HepG2 (cell line): Measurements from ENCODE around the gene UBXN2A. TPM values are rescaled to one million over a fixed set of nuclear protein-coding genes. Genes with fewer than 3 reads are reported as not detected.

Source experiments
- ATAD3A ChIP-seq: sonication (generic); formaldehyde crosslinking; IDR thresholded peaks from 2 replicates; pipeline ENCODE4 v1.4.0; 2020; ENCODE audit warnings: missing genetic modification reagents
- EEA1 ChIP-seq: sonication (generic); formaldehyde crosslinking; IDR thresholded peaks from 2 replicates; pipeline ENCODE4 v1.5.1; 2020; ENCODE audit warnings: mild to moderate bottlenecking, missing genetic modification reagents, borderline replicate concordance
- ESRRA ChIP-seq: sonication (generic); formaldehyde crosslinking; IDR thresholded peaks from 2 replicates; pipeline ENCODE4 v1.5.1; 2020; ENCODE audit warnings: mild to moderate bottlenecking, low read depth, missing genetic modification reagents
- FLYWCH1 ChIP-seq: sonication (generic); formaldehyde crosslinking; IDR thresholded peaks from 2 replicates; pipeline ENCODE4 v1.8.1; 2023; ENCODE audit warnings: mild to moderate bottlenecking, missing genetic modification reagents
- HNRNPK ChIP-seq: fragments of 200-400 bp; formaldehyde crosslinking; IDR thresholded peaks from 2 replicates; pipeline ENCODE4 v1.6.1; 2018; ENCODE audit warnings: low read length, low read depth, moderate library complexity, mild to moderate bottlenecking; ENCODE audit not compliant: poor library complexity, severe bottlenecking
- NFE2 ChIP-seq: sonication (generic); formaldehyde crosslinking; IDR thresholded peaks from 2 replicates; pipeline ENCODE4 v1.4.0; 2020; ENCODE audit warnings: missing genetic modification reagents
- RAD51 ChIP-seq: fragments of 450-650 bp; IDR thresholded peaks from 2 replicates; pipeline ENCODE4 v1.6.1; 2016; ENCODE audit warnings: borderline replicate concordance
- RBM22 ChIP-seq: fragments of 200-400 bp; formaldehyde crosslinking; optimal IDR thresholded peaks from 2 replicates; pipeline ENCODE3; 2017; ENCODE audit warnings: mild to moderate bottlenecking, low read length, moderate library complexity
- TBX3 ChIP-seq: fragments of 450-650 bp; IDR thresholded peaks from 2 replicates; pipeline ENCODE4 v1.6.1; 2017; ENCODE audit warnings: antibody characterized with exemption, mild to moderate bottlenecking, inconsistent platforms, borderline replicate concordance
- ZKSCAN5 ChIP-seq: sonication (generic); formaldehyde crosslinking; IDR thresholded peaks from 2 replicates; pipeline ENCODE4 v1.5.1; 2020; ENCODE audit warnings: mild to moderate bottlenecking, missing genetic modification reagents
- ZMYM2 ChIP-seq: sonication (generic); formaldehyde crosslinking; IDR thresholded peaks from 2 replicates; pipeline ENCODE4 v1.8.0; 2022; ENCODE audit warnings: mild to moderate bottlenecking, missing genetic modification reagents
- ZNF232 ChIP-seq: sonication (generic); formaldehyde crosslinking; IDR thresholded peaks from 2 replicates; pipeline ENCODE4 v1.4.0; 2020; ENCODE audit warnings: missing genetic modification reagents, borderline replicate concordance
- ZNF556 ChIP-seq: sonication (generic); formaldehyde crosslinking; IDR thresholded peaks from 2 replicates; pipeline ENCODE4 v1.4.0; 2020; ENCODE audit warnings: mild to moderate bottlenecking, missing genetic modification reagents, borderline replicate concordance
- ZNF703 ChIP-seq: sonication (generic); formaldehyde crosslinking; IDR thresholded peaks from 2 replicates; pipeline ENCODE4 v1.5.1; 2020; ENCODE audit warnings: missing genetic modification reagents, mild to moderate bottlenecking, moderate library complexity, borderline replicate concordance
- polyA plus RNA-seq, 8 experiments: library from polyadenylated mRNA; depleted of rRNA in 3 of 8; stranded (reverse) in 7 of 8; unstranded in 1 of 8; fragments of >200 nt; fragmentation: Illumina TruSeq in 4 of 8; extraction: Trizol in 4 of 8; gene quantifications; 2 replicates each; pipeline versions ENCODE4 v1.2.1 to v1.2.3, GENCODE V29; 2011 to 2016; ENCODE audit warnings: low read depth in 4 of 8, missing spikeins in 1 of 8, mixed read lengths in 1 of 8; ENCODE audit not compliant: insufficient read depth in 1 of 8
- total RNA-seq, 5 experiments: library from RNA; depleted of rRNA; stranded (reverse); fragments of >200 nt; fragmentation: Illumina TruSeq; extraction: Trizol; gene quantifications; 2 replicates each; pipeline ENCODE4 v1.2.3, GENCODE V29; 2016; ENCODE audit warnings: low read depth in 1 of 5
- TF ChIP-seq, protein P1 (sequence below): sonication (generic); formaldehyde crosslinking; IDR thresholded peaks from 2 replicates; pipeline ENCODE4 v1.5.1; 2020; ENCODE audit warnings: missing genetic modification reagents, mild to moderate bottlenecking, borderline replicate concordance
- TF ChIP-seq, protein P2 (sequence below): sonication (generic); formaldehyde crosslinking; conservative IDR thresholded peaks from 2 replicates; pipeline ENCODE4 v1.8.1; 2023; ENCODE audit warnings: missing genetic modification reagents
- TF ChIP-seq, protein P3 (sequence below): sonication (generic); formaldehyde crosslinking; IDR thresholded peaks from 2 replicates; pipeline ENCODE4 v1.8.1; 2023; ENCODE audit warnings: mild to moderate bottlenecking, moderate library complexity, missing genetic modification reagents
- TF ChIP-seq, protein P4 (sequence below): IDR thresholded peaks from 2 replicates; pipeline ENCODE4 v1.6.1; 2016; ENCODE audit warnings: missing compliant biosample characterization, missing genetic modification reagents, borderline replicate concordance
- TF ChIP-seq, protein P5 (sequence below): sonication (generic); formaldehyde crosslinking; IDR thresholded peaks from 2 replicates; pipeline ENCODE4 v1.5.0; 2020; ENCODE audit warnings: missing genetic modification reagents
- TF ChIP-seq, protein P6 (sequence below): sonication (generic); formaldehyde crosslinking; IDR thresholded peaks from 2 replicates; pipeline ENCODE4 v1.4.0; 2020; ENCODE audit warnings: missing genetic modification reagents

Gene UBXN2A
- total and polyA plus RNA-seq, 2 of the 13 experiments (the other 11 are each of a cell fraction or from before 2014, with no cell fraction given): 8.3 to 20.9 TPM

DNA sequence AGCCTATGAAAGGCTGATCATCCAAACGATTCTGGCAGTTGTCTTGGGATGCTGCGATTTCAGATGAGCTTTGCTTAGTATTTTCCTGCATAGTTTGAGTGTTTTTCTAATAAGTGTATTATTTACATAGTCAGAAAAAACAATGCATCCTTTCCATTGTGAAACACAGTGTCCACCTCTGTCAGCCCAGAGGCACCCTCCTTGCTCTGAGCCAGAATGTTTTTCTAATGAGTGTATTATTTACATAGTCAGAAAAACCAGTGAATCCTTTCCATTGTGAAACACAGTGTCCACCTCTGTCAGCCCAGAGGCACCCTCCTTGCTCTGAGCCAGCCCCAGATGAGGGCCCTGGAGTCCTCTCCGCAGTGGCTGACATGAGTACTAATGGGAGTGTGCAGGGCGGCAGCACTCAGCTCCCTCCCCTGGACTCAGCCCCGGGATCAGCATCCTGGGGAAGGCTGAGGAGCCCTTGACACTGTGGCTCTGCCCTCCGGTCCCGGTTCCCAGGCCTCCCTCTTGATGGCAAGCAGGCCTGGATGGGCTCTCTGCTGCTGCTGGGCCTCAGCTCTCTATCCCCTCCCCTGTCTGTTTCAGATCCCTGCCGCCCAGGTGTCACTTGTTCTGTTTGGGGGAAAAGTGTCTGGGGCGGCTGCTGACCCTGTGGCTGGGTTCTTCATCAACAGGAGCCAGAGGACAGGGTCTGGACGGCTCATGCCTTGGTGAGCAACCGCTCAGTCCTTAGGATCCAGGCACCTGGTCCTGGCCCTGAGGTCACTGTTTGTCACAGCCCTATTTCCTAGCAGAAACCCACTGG lies 75.5 kb downstream of the UBXN2A start (continued):
- peak; percentile 69; the same call in 1 of the 2 replicates for TF ChIP-seq ZNF556 (CRISPR knock-in tag)
- TF ChIP-seq, protein P1, sequence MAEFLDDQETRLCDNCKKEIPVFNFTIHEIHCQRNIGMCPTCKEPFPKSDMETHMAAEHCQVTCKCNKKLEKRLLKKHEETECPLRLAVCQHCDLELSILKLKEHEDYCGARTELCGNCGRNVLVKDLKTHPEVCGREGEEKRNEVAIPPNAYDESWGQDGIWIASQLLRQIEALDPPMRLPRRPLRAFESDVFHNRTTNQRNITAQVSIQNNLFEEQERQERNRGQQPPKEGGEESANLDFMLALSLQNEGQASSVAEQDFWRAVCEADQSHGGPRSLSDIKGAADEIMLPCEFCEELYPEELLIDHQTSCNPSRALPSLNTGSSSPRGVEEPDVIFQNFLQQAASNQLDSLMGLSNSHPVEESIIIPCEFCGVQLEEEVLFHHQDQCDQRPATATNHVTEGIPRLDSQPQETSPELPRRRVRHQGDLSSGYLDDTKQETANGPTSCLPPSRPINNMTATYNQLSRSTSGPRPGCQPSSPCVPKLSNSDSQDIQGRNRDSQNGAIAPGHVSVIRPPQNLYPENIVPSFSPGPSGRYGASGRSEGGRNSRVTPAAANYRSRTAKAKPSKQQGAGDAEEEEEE (CRISPR knock-in tag): peak; percentile 63; the same call in 1 of the 2 replicates
- TF ChIP-seq ZNF232: no peak
- TF ChIP-seq, protein P2, sequence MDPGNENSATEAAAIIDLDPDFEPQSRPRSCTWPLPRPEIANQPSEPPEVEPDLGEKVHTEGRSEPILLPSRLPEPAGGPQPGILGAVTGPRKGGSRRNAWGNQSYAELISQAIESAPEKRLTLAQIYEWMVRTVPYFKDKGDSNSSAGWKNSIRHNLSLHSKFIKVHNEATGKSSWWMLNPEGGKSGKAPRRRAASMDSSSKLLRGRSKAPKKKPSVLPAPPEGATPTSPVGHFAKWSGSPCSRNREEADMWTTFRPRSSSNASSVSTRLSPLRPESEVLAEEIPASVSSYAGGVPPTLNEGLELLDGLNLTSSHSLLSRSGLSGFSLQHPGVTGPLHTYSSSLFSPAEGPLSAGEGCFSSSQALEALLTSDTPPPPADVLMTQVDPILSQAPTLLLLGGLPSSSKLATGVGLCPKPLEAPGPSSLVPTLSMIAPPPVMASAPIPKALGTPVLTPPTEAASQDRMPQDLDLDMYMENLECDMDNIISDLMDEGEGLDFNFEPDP (CRISPR knock-in tag): no peak
- TF ChIP-seq, protein P3, sequence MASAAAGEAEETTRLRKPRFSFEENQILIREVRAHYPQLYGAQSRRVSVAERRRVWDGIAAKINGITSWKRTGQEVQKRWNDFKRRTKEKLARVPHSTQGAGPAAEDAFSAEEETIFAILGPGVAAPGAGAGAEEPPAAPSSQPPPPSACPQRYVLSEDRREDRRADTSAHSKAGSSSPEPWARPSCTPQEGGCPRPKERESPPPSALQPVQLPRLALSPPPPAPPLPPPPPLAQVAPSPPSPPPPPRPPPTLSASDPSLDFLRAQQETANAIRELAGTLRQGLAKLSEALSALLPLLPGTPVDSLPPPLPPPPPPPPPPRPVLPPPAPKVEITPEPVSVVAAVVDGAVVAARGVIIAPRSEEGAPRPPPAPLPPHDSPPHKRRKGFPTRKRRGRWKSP: no peak; the same call in 1 of the 2 replicates
- no peak for TF ChIP-seq ZMYM2 (CRISPR knock-in tag)
- no peak; the same call in 1 of the 2 replicates for TF ChIP-seq ESRRA (CRISPR knock-in tag)
- TF ChIP-seq ATAD3A (CRISPR knock-in tag): no peak
- TF ChIP-seq HNRNPK: no peak
- TF ChIP-seq FLYWCH1 (CRISPR knock-in tag): no peak
- TF ChIP-seq RBM22: no peak
- TF ChIP-seq EEA1 (CRISPR knock-in tag): no peak; the same call in 1 of the 2 replicates
- no peak for TF ChIP-seq ZNF703 (CRISPR knock-in tag)
- TF ChIP-seq RAD51: no peak
- TF ChIP-seq, protein P4, sequence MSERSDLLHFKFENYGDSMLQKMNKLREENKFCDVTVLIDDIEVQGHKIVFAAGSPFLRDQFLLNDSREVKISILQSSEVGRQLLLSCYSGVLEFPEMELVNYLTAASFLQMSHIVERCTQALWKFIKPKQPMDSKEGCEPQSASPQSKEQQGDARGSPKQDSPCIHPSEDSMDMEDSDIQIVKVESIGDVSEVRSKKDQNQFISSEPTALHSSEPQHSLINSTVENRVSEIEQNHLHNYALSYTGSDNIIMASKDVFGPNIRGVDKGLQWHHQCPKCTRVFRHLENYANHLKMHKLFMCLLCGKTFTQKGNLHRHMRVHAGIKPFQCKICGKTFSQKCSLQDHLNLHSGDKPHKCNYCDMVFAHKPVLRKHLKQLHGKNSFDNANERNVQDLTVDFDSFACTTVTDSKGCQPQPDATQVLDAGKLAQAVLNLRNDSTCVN (CRISPR knock-in tag): no peak
- TF ChIP-seq, protein P5, sequence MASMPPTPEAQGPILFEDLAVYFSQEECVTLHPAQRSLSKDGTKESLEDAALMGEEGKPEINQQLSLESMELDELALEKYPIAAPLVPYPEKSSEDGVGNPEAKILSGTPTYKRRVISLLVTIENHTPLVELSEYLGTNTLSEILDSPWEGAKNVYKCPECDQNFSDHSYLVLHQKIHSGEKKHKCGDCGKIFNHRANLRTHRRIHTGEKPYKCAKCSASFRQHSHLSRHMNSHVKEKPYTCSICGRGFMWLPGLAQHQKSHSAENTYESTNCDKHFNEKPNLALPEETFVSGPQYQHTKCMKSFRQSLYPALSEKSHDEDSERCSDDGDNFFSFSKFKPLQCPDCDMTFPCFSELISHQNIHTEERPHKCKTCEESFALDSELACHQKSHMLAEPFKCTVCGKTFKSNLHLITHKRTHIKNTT (CRISPR knock-in tag): no peak
- TF ChIP-seq ZKSCAN5: no peak
- TF ChIP-seq TBX3: peak; percentile 47; the same call in 1 of the 2 replicates
- TF ChIP-seq, protein P6, sequence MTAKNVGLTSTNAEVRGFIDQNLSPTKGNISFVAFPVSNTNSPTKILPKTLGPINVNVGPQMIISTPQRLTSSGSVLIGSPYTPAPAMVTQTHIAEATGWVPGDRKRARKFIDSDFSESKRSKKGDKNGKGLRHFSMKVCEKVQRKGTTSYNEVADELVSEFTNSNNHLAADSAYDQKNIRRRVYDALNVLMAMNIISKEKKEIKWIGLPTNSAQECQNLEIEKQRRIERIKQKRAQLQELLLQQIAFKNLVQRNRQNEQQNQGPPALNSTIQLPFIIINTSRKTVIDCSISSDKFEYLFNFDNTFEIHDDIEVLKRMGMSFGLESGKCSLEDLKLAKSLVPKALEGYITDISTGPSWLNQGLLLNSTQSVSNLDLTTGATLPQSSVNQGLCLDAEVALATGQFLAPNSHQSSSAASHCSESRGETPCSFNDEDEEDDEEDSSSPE (CRISPR knock-in tag): no peak; the same call in 1 of the 2 replicates
- no peak for TF ChIP-seq NFE2
